Measurements from ENCODE around the gene PKIG. TPM values are rescaled to one million over a fixed set of nuclear protein-coding genes. Genes with fewer than 3 reads are reported as not detected.

Gene PKIG
- 128 and 193 TPM in 2 replicates for total RNA-seq

GRCh38 chr20:44582311-44583025, at the start of gene PKIG:
TSS of gene PKIG (plus strand) at chr20:44582579. CDS start at chr20:44614557, 31,978 bp downstream.

DNA sequence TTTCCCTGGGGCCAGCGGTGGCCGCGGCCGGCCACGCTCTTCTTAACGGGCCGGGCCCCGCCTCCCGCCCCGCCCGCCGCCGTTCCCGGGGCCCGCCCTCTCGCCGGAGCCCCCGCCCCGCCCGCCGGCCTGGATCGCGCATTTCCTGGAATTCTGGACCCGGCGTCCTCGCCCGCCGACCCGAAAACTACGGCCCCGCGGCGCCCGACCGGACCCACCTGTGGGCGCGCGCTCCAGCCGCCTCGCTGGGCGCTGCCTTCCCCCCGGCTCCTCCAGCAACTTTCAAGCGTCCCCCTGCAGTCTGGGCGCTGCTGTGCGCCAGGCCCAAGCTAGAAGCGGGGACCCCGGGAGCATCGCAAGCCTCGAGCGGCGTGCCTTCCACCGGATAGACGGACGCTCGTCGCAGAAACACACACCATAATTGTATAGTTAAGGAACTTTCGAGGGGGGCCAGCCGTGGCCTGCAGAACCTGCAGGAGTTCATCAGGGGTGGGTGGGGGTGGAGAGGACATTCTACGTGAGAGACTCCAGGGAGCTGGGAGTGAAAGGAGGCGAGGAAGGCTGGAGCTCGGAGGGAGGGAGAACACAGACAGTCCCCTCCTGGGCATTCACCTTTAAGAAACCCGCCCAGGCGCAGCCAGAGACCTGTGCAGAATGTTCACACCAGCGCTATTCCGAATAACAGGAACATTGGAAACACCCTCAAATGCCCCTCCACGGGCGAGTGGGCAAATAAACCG, 69.5 kb downstream of the PKIG start, which contains the start of gene ADA:
TSS of gene ADA (minus strand) at position 16 of the 740 bp plus-strand sequence. CDS start 92 bp downstream, outside the sequence.

Other genes starting within 250 kb of the PKIG start
- not detected in 2 replicates for gene R3HDML, start 245.5 kb upstream of the PKIG start, total RNA-seq
- gene HNF4A, start 226.9 kb upstream of the PKIG start, total RNA-seq: not detected in 2 replicates
- 2.3 and 4.4 TPM in 2 replicates for gene TTPAL, start 106.7 kb upstream of the PKIG start, total RNA-seq
- gene SERINC3, start 60.5 kb upstream of the PKIG start, total RNA-seq: 130 and 138 TPM in 2 replicates
- 13.8 and 46.5 TPM in 2 replicates for gene ADA, start 69.1 kb downstream of the PKIG start, total RNA-seq
- gene CCN5, start 132.8 kb downstream of the PKIG start, total RNA-seq: under 0.01 TPM in 1 of 2 replicates, not detected in the other
- gene KCNK15, start 163.3 kb downstream of the PKIG start, total RNA-seq: under 0.01 TPM in 1 of 2 replicates, not detected in the other
- gene RIMS4, start 228.0 kb downstream of the PKIG start, total RNA-seq: not detected in 2 replicates